BLaER1 treated with 17β-estradiol and CSF1 and Interleukin-3, amounts not matched to agents 10 nM and 100 nM (cell line): ENCODE data around the gene GMNN.
"Not testable (repeated sequence)": the region's sequence is repeated elsewhere in the genome, so short reads cannot be mapped to it uniquely, and the experiment has no call there.

Source experiments
- H3K27ac ChIP-seq, 11 experiments: shearing (Covaris generic); formaldehyde crosslinking; 2 replicates each; pipeline ENCODE4 v1.8.1; 2022
- H3K27me3 ChIP-seq, 11 experiments: shearing (Covaris generic); formaldehyde crosslinking; 2 replicates each; pipeline ENCODE4 v1.8.1; 2022
- H3K36me3 ChIP-seq, 11 experiments: shearing (Covaris generic); formaldehyde crosslinking; 2 replicates each; pipeline ENCODE4 v1.8.1; 2022
- H3K4me1 ChIP-seq, 10 experiments: shearing (Covaris generic); formaldehyde crosslinking; 2 replicates each; pipeline ENCODE4 v1.8.1; 2022
- H3K4me2 ChIP-seq, 11 experiments: shearing (Covaris generic); formaldehyde crosslinking; 2 replicates each; pipeline ENCODE4 v1.8.1; 2022
- H3K4me3 ChIP-seq, 10 experiments: shearing (Covaris generic); formaldehyde crosslinking; 2 replicates each; pipeline ENCODE4 v1.8.1; 2022
- H3K9ac ChIP-seq, 11 experiments: shearing (Covaris generic); formaldehyde crosslinking; 2 replicates each; pipeline ENCODE4 v1.8.1; 2022
- H3K9me3 ChIP-seq, 11 experiments: shearing (Covaris generic); formaldehyde crosslinking; replicated peaks in 1 of 11; 2 replicates each; pipeline ENCODE4 v1.8.1; 2022
- H4K20me1 ChIP-seq, 11 experiments: shearing (Covaris generic); formaldehyde crosslinking; 2 replicates each; pipeline ENCODE4 v1.8.1; 2022
- Cebpa-rat ChIP-seq, 11 experiments: shearing (Covaris generic); IDR thresholded peaks; 2 replicates each; pipeline ENCODE4 v1.8.1; 2022

The GMNN gene

GRCh38 chr6:24755279-24755678 lies 19.5 kb upstream of the GMNN start:
- no peak for TF ChIP-seq Cebpa-rat (IDR thresholded peaks at IDR 0.05)
- peaks cover 4 to 17% (median 10%) of the 10 kb centered on the region in 11 experiments; a peak in 8 of 22 replicates for H3K9me3 ChIP-seq
- peaks cover 0 to 32% (median 0%) of the 10 kb centered on the region in 10 experiments; a peak in 4 of 20 replicates for H3K4me1 ChIP-seq
- no peak overlapping the region for H3K4me2 ChIP-seq
- no peaks in the 10 kb centered on the region for H3K36me3 ChIP-seq
- H3K9ac ChIP-seq: no peak overlapping the region
- no peak overlapping the region for H3K4me3 ChIP-seq
- H4K20me1 ChIP-seq: no peaks in the 10 kb centered on the region
- no peak overlapping the region for H3K27ac ChIP-seq
- H3K27me3 ChIP-seq: no peaks in the 10 kb centered on the region

- Histone ChIP-seq H3K27ac (no peak overlapping the region; a peak in 1 of 22 replicates), H3K4me2 (peak overlapping the region in 1 of 11 experiments; percentile 60; a peak in 2 of 22 replicates), H3K9me3 (peaks cover 0 to 13% (median 9%) of the 10 kb centered on the region in 11 experiments; a peak in 7 of 22 replicates), H3K27me3 (no peaks in the 10 kb centered on the region), H3K36me3 (no peaks in the 10 kb centered on the region), H3K9ac (no peak overlapping the region), H3K4me3 (no peak overlapping the region), H3K4me1 (peaks cover 0 to 26% (median 0%) of the 10 kb centered on the region in 10 experiments; a peak in 3 of 20 replicates), H4K20me1 (no peaks in the 10 kb centered on the region)
- no peak for TF ChIP-seq Cebpa-rat (IDR thresholded peaks at IDR 0.05)
Measured at GRCh38 chr6:24757611-24758010, 17.1 kb upstream of the GMNN start.

GRCh38 chr6:24759718-24760117 lies 15.0 kb upstream of the GMNN start:
- TF ChIP-seq Cebpa-rat (IDR thresholded peaks at IDR 0.05): no peak
- Histone ChIP-seq H3K9ac (no peak overlapping the region), H3K9me3 (peaks cover 0 to 5% (median under 1%) of the 10 kb centered on the region in 11 experiments; a peak in 3 of 22 replicates), H3K27ac (no peak overlapping the region), H4K20me1 (no peaks in the 10 kb centered on the region), H3K4me3 (no peak overlapping the region), H3K4me2 (no peak overlapping the region), H3K36me3 (no peaks in the 10 kb centered on the region), H3K27me3 (no peaks in the 10 kb centered on the region), H3K4me1 (peaks cover 0 to 19% (median 0%) of the 10 kb centered on the region in 10 experiments; a peak in 3 of 20 replicates)

GRCh38 chr6:24760210-24760609 lies 14.5 kb upstream of the GMNN start:
- no peak for TF ChIP-seq Cebpa-rat (IDR thresholded peaks at IDR 0.05)
- H3K36me3 ChIP-seq: no peaks in the 10 kb centered on the region
- no peak overlapping the region for H3K4me3 ChIP-seq
- H3K27me3 ChIP-seq: no peaks in the 10 kb centered on the region
- no peak overlapping the region for H3K27ac ChIP-seq
- H3K4me2 ChIP-seq: no peak overlapping the region
- no peaks in the 10 kb centered on the region for H4K20me1 ChIP-seq
- peaks cover 0 to 19% (median 0%) of the 10 kb centered on the region in 10 experiments; a peak in 3 of 20 replicates for H3K4me1 ChIP-seq
- H3K9ac ChIP-seq: no peak overlapping the region
- H3K9me3 ChIP-seq: 0 out of 22 replicates have a peak, but pooled peaks cover 0 to 4% (median 0%) of the 10 kb centered on the region in 11 experiments

- no peak for TF ChIP-seq Cebpa-rat (IDR thresholded peaks at IDR 0.05)
- Histone ChIP-seq H3K9ac (no peak overlapping the region), H3K27ac (no peak overlapping the region), H3K27me3 (no peaks in the 10 kb centered on the region), H3K4me1 (peaks cover 0 to 19% (median 0%) of the 10 kb centered on the region in 10 experiments; a peak in 3 of 20 replicates), H3K36me3 (no peaks in the 10 kb centered on the region), H3K9me3 (no peaks in the 10 kb centered on the region), H4K20me1 (no peaks in the 10 kb centered on the region), H3K4me3 (no peak overlapping the region), H3K4me2 (no peak overlapping the region)
Measured at GRCh38 chr6:24761193-24761835, 13.4 kb upstream of the GMNN start.

GRCh38 chr6:24761851-24762250 lies 12.9 kb upstream of the GMNN start:
- H3K4me3 ChIP-seq: no peak overlapping the region
- no peak overlapping the region for H3K9ac ChIP-seq
- no peak overlapping the region for H3K27ac ChIP-seq
- no peaks in the 10 kb centered on the region for H4K20me1 ChIP-seq
- H3K9me3 ChIP-seq: no peaks in the 10 kb centered on the region
- no peak for TF ChIP-seq Cebpa-rat (IDR thresholded peaks at IDR 0.05)
- H3K27me3 ChIP-seq: no peaks in the 10 kb centered on the region
- no peaks in the 10 kb centered on the region for H3K36me3 ChIP-seq
- H3K4me1 ChIP-seq: peaks cover 0 to 19% (median 0%) of the 10 kb centered on the region in 10 experiments; a peak in 3 of 20 replicates
- no peak overlapping the region for H3K4me2 ChIP-seq

- Histone ChIP-seq H3K27me3 (no peaks in the 10 kb centered on the region), H3K9me3 (no peaks in the 10 kb centered on the region), H4K20me1 (no peaks in the 10 kb centered on the region), H3K9ac (no peak overlapping the region), H3K36me3 (no peaks in the 10 kb centered on the region), H3K4me3 (no peak overlapping the region), H3K27ac (no peak overlapping the region), H3K4me1 (peaks cover 0 to 8% (median 0%) of the 10 kb centered on the region in 10 experiments; a peak in 3 of 20 replicates), H3K4me2 (no peak overlapping the region)
- no peak for TF ChIP-seq Cebpa-rat (IDR thresholded peaks at IDR 0.05)
Measured at GRCh38 chr6:24763578-24763977, 11.2 kb upstream of the GMNN start.

GRCh38 chr6:24764833-24765828 lies 9.6 kb upstream of the GMNN start:
- H3K27ac ChIP-seq, H3K9ac ChIP-seq, H3K4me1 ChIP-seq, H3K4me3 ChIP-seq, H3K27me3 ChIP-seq, H3K4me2 ChIP-seq, H4K20me1 ChIP-seq, H3K9me3 ChIP-seq, H3K36me3 ChIP-seq: not testable (repeated sequence)

GRCh38 chr6:24765968-24766367 lies 8.8 kb upstream of the GMNN start:
- not testable (repeated sequence) for H3K9ac ChIP-seq, H3K4me2 ChIP-seq, H3K36me3 ChIP-seq, H4K20me1 ChIP-seq, H3K9me3 ChIP-seq, H3K27me3 ChIP-seq, H3K4me1 ChIP-seq, H3K4me3 ChIP-seq, H3K27ac ChIP-seq
